Hepatocyte (in vitro differentiated cells): ENCODE data around the gene ARHGEF9. TPM values are rescaled to one million over a fixed set of nuclear protein-coding genes. Genes with fewer than 3 reads are reported as not detected.

Experiments used
- DNase-seq: peaks from one replicate; pipeline ENCODE4 v3.0.0-alpha.2; 2016; ENCODE audit warnings: low spot score
- H2AFZ ChIP-seq: fragments of 200-600 bp; sonication (generic); 2 replicates; pipeline ENCODE4 v1.6.0; 2016; ENCODE audit warnings: antibody characterized with exemption, mild to moderate bottlenecking
- H3K27ac ChIP-seq: fragments of 200-600 bp; sonication (generic); 2 replicates; pipeline ENCODE4 v1.5.1; 2016; ENCODE audit warnings: mild to moderate bottlenecking
- H3K27me3 ChIP-seq: fragments of 200-600 bp; sonication (generic); 2 replicates; pipeline ENCODE4 v1.6.1; 2016
- H3K36me3 ChIP-seq: fragments of 200-600 bp; sonication (generic); replicated peaks from 2 replicates; pipeline ENCODE4 v1.5.1; 2016; ENCODE audit warnings: low read depth; ENCODE audit not compliant: insufficient read depth
- H3K4me1 ChIP-seq: fragments of 200-600 bp; sonication (generic); 2 replicates; pipeline ENCODE4 v1.5.1; 2016; ENCODE audit warnings: mild to moderate bottlenecking, moderate library complexity; ENCODE audit not compliant: insufficient read depth
- H3K4me2 ChIP-seq: fragments of 200-600 bp; sonication (generic); 2 replicates; pipeline ENCODE4 v1.6.0; 2016
- H3K4me3 ChIP-seq: fragments of 200-600 bp; sonication (generic); 2 replicates; pipeline ENCODE4 v1.5.1; 2016; ENCODE audit warnings: mild to moderate bottlenecking
- H3K79me2 ChIP-seq: fragments of 200-600 bp; sonication (generic); 2 replicates; pipeline ENCODE4 v1.6.0; 2017; ENCODE audit warnings: mild to moderate bottlenecking
- H3K9me2 ChIP-seq: fragments of 200-600 bp; sonication (generic); replicated peaks from 2 replicates; pipeline ENCODE4 v1.6.0; 2017; ENCODE audit warnings: mild to moderate bottlenecking; ENCODE audit not compliant: insufficient read depth
- H3K9me3 ChIP-seq: fragments of 200-600 bp; sonication (generic); 2 replicates; pipeline ENCODE4 v1.5.1; 2016; ENCODE audit warnings: low read depth, mild to moderate bottlenecking
- H4K20me1 ChIP-seq: fragments of 200-600 bp; sonication (generic); 2 replicates; pipeline ENCODE4 v1.6.0; 2016; ENCODE audit warnings: mild to moderate bottlenecking; ENCODE audit not compliant: insufficient read depth, poor library complexity, severe bottlenecking
- CTCF ChIP-seq: fragments of 200-600 bp; sonication (generic); IDR thresholded peaks from 2 replicates; pipeline ENCODE4 v1.5.1; 2016; ENCODE audit warnings: antibody characterized with exemption, mild to moderate bottlenecking; ENCODE audit not compliant: poor library complexity
- EZH2 ChIP-seq: fragments of 200-600 bp; sonication (generic); IDR thresholded peaks from 2 replicates; pipeline ENCODE4 v1.6.1; 2016; ENCODE audit warnings: antibody characterized with exemption, mild to moderate bottlenecking, borderline replicate concordance
- EZH2phosphoT487 ChIP-seq: fragments of 200-600 bp; sonication (generic); IDR thresholded peaks from one replicate; pipeline ENCODE4 v1.6.1; 2018; ENCODE audit warnings: antibody characterized with exemption, mild to moderate bottlenecking, low read depth, moderate library complexity; ENCODE audit not compliant: unreplicated experiment, severe bottlenecking
- WGBS: methylation state at CpG from one replicate; pipeline ENCODE4 v1.1.6; 2016; ENCODE audit warnings: low lambda C conversion rate; ENCODE audit errors: missing lambda C conversion rate; 5-methylcytosine and 5-hydroxymethylcytosine counted together
- polyA plus RNA-seq: library from polyadenylated mRNA; unstranded; fragments of >200 nt; fragmentation: Nextera tagmentation; extraction: Ambion mirVana; gene quantifications from 2 replicates; pipeline ENCODE4 v1.2.1, GENCODE V29; 2016
- total RNA-seq: library from RNA; depleted of rRNA; stranded (reverse); fragments of >200 nt; gene quantifications from 2 replicates; pipeline ENCODE4 v1.2.3, GENCODE V29; 2014

Gene ARHGEF9
- total and polyA plus RNA-seq, 2 experiments from 2014 or later: 19.1 to 25.6 TPM

GRCh38 chrX:63746278-63746677 lies 38.7 kb downstream of the ARHGEF9 start:
- Histone ChIP-seq H3K4me1 (no peaks in the 10 kb centered on the region), H3K9me3 (no peaks in the 10 kb centered on the region), H3K4me2 (no peak overlapping the region), H3K36me3 (no peaks in the 10 kb centered on the region), H2AFZ (no peak overlapping the region), H3K27ac (no peak overlapping the region), H3K27me3 (no peaks in the 10 kb centered on the region), H3K9me2 (no peaks in the 10 kb centered on the region), H4K20me1 (peaks cover 2% of the 10 kb centered on the region), H3K4me3 (no peak overlapping the region), H3K79me2 (peaks cover 51% of the 10 kb centered on the region)
- no peak for DNase-seq
- TF ChIP-seq EZH2: no peak
- no peak for TF ChIP-seq CTCF
- no peak for TF ChIP-seq EZH2phosphoT487
- WGBS: 67% methylated on average over 1 of the region's 1 CpG

DNA sequence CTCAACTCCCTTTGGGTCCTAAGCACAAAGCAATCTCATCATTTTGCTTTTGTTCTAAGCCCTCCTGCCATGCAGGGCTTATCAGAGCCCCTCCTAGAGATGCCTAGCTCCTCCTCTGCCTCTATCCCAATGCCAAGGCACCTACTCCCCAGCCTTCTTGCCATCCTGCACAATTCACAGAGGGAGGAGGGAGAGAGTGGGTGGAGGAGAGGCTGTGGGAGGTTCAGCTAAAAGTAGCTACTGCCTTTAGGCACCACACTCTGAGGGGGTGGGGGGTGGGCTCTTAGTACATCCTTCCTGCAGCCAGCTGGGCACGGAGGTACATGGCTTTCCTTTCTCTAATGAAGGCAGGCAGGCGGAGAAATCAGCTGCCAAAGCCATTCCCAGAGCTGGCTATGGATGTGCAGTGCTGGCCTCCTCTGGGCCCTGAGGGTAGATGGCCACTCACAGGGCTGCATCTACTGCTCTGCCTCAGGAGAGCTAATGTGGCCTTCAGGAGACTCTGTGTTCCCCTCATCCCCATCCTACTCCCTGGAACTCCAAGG lies 40.1 kb downstream of the ARHGEF9 start:
- WGBS: 50% methylated on average over 2 of the region's 2 CpGs
- H3K9me2 ChIP-seq: no peaks in the 10 kb centered on the region
- no peaks in the 10 kb centered on the region for H3K36me3 ChIP-seq
- peaks cover 2% of the 10 kb centered on the region for H4K20me1 ChIP-seq
- no peak overlapping the region for H3K4me3 ChIP-seq
- H3K4me1 ChIP-seq: no peaks in the 10 kb centered on the region
- DNase-seq: no peak
- H3K4me2 ChIP-seq: no peak overlapping the region
- no peaks in the 10 kb centered on the region for H3K9me3 ChIP-seq
- no peak for TF ChIP-seq CTCF
- H3K27ac ChIP-seq: no peak overlapping the region
- H2AFZ ChIP-seq: no peak overlapping the region
- no peaks in the 10 kb centered on the region for H3K27me3 ChIP-seq
- H3K79me2 ChIP-seq: peaks cover 44% of the 10 kb centered on the region

- 69% methylated on average over 2 of the region's 2 CpGs for WGBS
Observed at GRCh38 chrX:63743596-63743995, 41.4 kb downstream of the ARHGEF9 start.

More at GRCh38 chrX:63743596-63743995, 41.4 kb downstream of the ARHGEF9 start:
- Histone ChIP-seq H4K20me1 (peaks cover 2% of the 10 kb centered on the region), H2AFZ (no peak overlapping the region), H3K9me2 (no peaks in the 10 kb centered on the region), H3K36me3 (no peaks in the 10 kb centered on the region), H3K9me3 (no peaks in the 10 kb centered on the region), H3K79me2 (peaks cover 39% of the 10 kb centered on the region), H3K27ac (no peak overlapping the region), H3K27me3 (no peaks in the 10 kb centered on the region), H3K4me1 (no peaks in the 10 kb centered on the region), H3K4me3 (no peak overlapping the region), H3K4me2 (no peak overlapping the region)
- no peak for DNase-seq
- no peak for TF ChIP-seq EZH2phosphoT487
- TF ChIP-seq CTCF: no peak
- no peak for TF ChIP-seq EZH2
